Neural progenitor cell (in vitro differentiated cells): ENCODE measurements around the gene TAPBPL. TPM values are rescaled to one million over a fixed set of nuclear protein-coding genes. Genes with fewer than 3 reads are reported as not detected.

Source experiments
- DNase-seq: peaks from one replicate; pipeline ENCODE4 v3.0.0-alpha.2; 2016; ENCODE audit warnings: low spot score
- H2AFZ ChIP-seq: fragments of 200-600 bp; sonication (generic); replicated peaks from 2 replicates; pipeline ENCODE4 v1.6.1; 2016; ENCODE audit warnings: antibody characterized with exemption
- H3F3A ChIP-seq: fragments of 200-600 bp; sonication (generic); 2 replicates; pipeline ENCODE4 v1.6.1; 2016; ENCODE audit warnings: antibody characterized with exemption, low read depth
- H3K27ac ChIP-seq: fragments of 200-600 bp; sonication (generic); 2 replicates; pipeline ENCODE4 v1.5.1; 2016; ENCODE audit warnings: mild to moderate bottlenecking
- H3K27me3 ChIP-seq: fragments of 200-600 bp; sonication (generic); 2 replicates; pipeline ENCODE4 v1.6.1; 2016; ENCODE audit warnings: mild to moderate bottlenecking, moderate library complexity
- H3K36me3 ChIP-seq: fragments of 200-600 bp; sonication (generic); 2 replicates; pipeline ENCODE4 v1.5.1; 2016
- H3K4me1 ChIP-seq: fragments of 200-600 bp; sonication (generic); 2 replicates; pipeline ENCODE4 v1.6.1; 2016; ENCODE audit warnings: mixed run types
- H3K4me2 ChIP-seq: fragments of 200-600 bp; sonication (generic); 2 replicates; pipeline ENCODE4 v1.6.1; 2016
- H3K4me3 ChIP-seq: fragments of 200-600 bp; sonication (generic); 2 replicates; pipeline ENCODE4 v1.5.1; 2016
- H3K79me2 ChIP-seq: fragments of 200-600 bp; sonication (generic); 2 replicates; pipeline ENCODE4 v1.6.1; 2016; ENCODE audit warnings: low read depth
- H3K9ac ChIP-seq: fragments of 200-600 bp; sonication (generic); 2 replicates; pipeline ENCODE4 v1.6.1; 2016
- H3K9me3 ChIP-seq: fragments of 200-600 bp; sonication (generic); 2 replicates; pipeline ENCODE4 v1.5.1; 2016; ENCODE audit warnings: low read depth
- H4K20me1 ChIP-seq: fragments of 200-600 bp; sonication (generic); 2 replicates; pipeline ENCODE4 v1.6.1; 2016; ENCODE audit warnings: low read depth
- H3K27ac Mint-ChIP-seq: 3 replicates; pipeline ENCODE4 v1.8.0; 2021; ENCODE audit warnings: mixed read lengths
- H3K27me3 Mint-ChIP-seq: 2 replicates; pipeline ENCODE4 v1.8.0; 2022; ENCODE audit warnings: low read depth, mild to moderate bottlenecking, inconsistent platforms, moderate library complexity, mixed read lengths; ENCODE audit not compliant: insufficient read depth
- H3K36me3 Mint-ChIP-seq: 3 replicates; pipeline ENCODE4 v1.8.0; 2021; ENCODE audit warnings: mixed read lengths
- H3K4me1 Mint-ChIP-seq: 3 replicates; pipeline ENCODE4 v1.8.0; 2021; ENCODE audit warnings: mixed read lengths
- H3K4me3 Mint-ChIP-seq: 3 replicates; pipeline ENCODE4 v1.8.0; 2021; ENCODE audit warnings: mild to moderate bottlenecking, moderate library complexity, mixed read lengths
- H3K9me3 Mint-ChIP-seq: 3 replicates; pipeline ENCODE4 v1.8.0; 2020; ENCODE audit warnings: mixed read lengths
- CTCF ChIP-seq: fragments of 200-600 bp; sonication (generic); IDR thresholded peaks from 2 replicates; pipeline ENCODE4 v1.5.1; 2017; ENCODE audit warnings: antibody characterized with exemption, mild to moderate bottlenecking
- EZH2 ChIP-seq: fragments of 200-600 bp; sonication (generic); IDR thresholded peaks from 2 replicates; pipeline ENCODE4 v1.6.1; 2017; ENCODE audit warnings: antibody characterized with exemption, mild to moderate bottlenecking, moderate library complexity
- EZH2phosphoT487 ChIP-seq: fragments of 200-600 bp; sonication (generic); IDR thresholded peaks from 2 replicates; pipeline ENCODE4 v1.6.1; 2017; ENCODE audit warnings: antibody characterized with exemption
- total RNA-seq: library from RNA; depleted of rRNA; stranded (reverse); fragments of >200 nt; gene quantifications from 2 replicates; pipeline ENCODE4 v1.2.3, GENCODE V29; 2015; ENCODE audit warnings: low replicate concordance

The TAPBPL gene
- total RNA-seq, 1 donor from 2014 or later: not detected

DNA sequence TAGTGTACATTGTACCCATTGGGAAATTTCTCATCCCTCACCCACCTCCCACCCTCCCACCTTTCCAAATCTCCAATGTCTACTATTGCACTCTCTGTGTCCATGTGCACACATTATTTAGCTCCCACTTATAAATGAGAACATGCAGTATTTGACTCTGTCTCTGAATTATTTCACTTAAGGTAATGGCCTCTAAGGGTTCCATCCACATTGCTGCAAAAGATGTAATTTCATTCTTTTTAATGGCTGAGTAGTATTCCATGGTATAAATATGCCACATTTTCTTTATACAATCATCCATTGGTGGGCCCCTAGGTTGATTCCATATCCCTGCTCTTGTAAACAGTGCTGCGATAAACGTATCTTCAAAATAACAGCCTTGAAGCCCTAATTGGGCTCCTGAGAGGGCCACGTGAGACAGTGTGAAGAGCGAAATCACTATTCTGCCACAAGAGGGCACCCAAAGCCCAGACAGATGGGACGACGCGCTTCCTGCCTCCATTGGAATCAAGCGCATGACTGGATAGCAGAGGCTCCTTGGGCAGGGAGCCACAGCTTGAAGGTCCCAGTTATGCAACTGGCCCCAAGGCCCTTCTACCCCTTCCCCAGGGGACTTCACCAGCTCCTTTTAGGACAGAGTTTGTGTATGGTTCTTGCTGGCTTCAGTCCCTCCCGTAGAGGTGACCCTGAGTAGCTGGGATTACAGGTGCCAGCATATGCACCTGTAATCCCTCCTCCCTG is 28.4 kb upstream of the TAPBPL start:
- no peak overlapping the region for H3K9ac ChIP-seq
- Mint-ChIP-seq H3K27ac (peak overlapping the region; percentile 46), H3K36me3 (no peaks in the 10 kb centered on the region), H3K27me3 (peaks cover 2% of the 10 kb centered on the region), H3K4me3 (no peak overlapping the region), H3K4me1 (peaks cover 13% of the 10 kb centered on the region), H3K9me3 (no peaks in the 10 kb centered on the region)
- no peak overlapping the region for H3K27ac ChIP-seq
- no peak overlapping the region for H3K4me3 ChIP-seq
- no peaks in the 10 kb centered on the region for H3K9me3 ChIP-seq
- no peaks in the 10 kb centered on the region for H4K20me1 ChIP-seq
- H3K79me2 ChIP-seq: no peaks in the 10 kb centered on the region
- no peaks in the 10 kb centered on the region for H3K36me3 ChIP-seq
- no peak overlapping the region for H3K4me2 ChIP-seq
- H3K27me3 ChIP-seq: no peaks in the 10 kb centered on the region
- no peaks in the 10 kb centered on the region for H3K4me1 ChIP-seq
- no peak overlapping the region for H2AFZ ChIP-seq
- H3F3A ChIP-seq: no peaks in the 10 kb centered on the region
- TF ChIP-seq CTCF (peak; percentile 90), EZH2 (no peak)
- peak; percentile 94 for DNase-seq

GRCh38 chr12:6424008-6424347 is 27.9 kb upstream of the TAPBPL start:
- H3K4me3 ChIP-seq: no peak overlapping the region
- DNase-seq: no peak
- peaks cover 13% of the 10 kb centered on the region for H3K4me1 Mint-ChIP-seq
- H4K20me1 ChIP-seq: no peaks in the 10 kb centered on the region
- H3K36me3 Mint-ChIP-seq: no peaks in the 10 kb centered on the region
- H3K9ac ChIP-seq: no peak overlapping the region
- no peaks in the 10 kb centered on the region for H3K79me2 ChIP-seq
- H2AFZ ChIP-seq: no peak overlapping the region
- no peak overlapping the region for H3K4me3 Mint-ChIP-seq
- no peak overlapping the region for H3K4me2 ChIP-seq
- no peaks in the 10 kb centered on the region for H3K27me3 ChIP-seq
- no peak overlapping the region for H3K27ac ChIP-seq
- no peak for TF ChIP-seq CTCF
- TF ChIP-seq EZH2: no peak
- H3K9me3 Mint-ChIP-seq: no peaks in the 10 kb centered on the region
- H3F3A ChIP-seq: no peaks in the 10 kb centered on the region
- no peaks in the 10 kb centered on the region for H3K9me3 ChIP-seq
- no peaks in the 10 kb centered on the region for H3K4me1 ChIP-seq
- no peaks in the 10 kb centered on the region for H3K27me3 Mint-ChIP-seq
- peak overlapping the region; percentile 46 for H3K27ac Mint-ChIP-seq
- H3K36me3 ChIP-seq: no peaks in the 10 kb centered on the region

- no peak for DNase-seq
- Mint-ChIP-seq H3K4me3 (no peak overlapping the region), H3K9me3 (no peaks in the 10 kb centered on the region), H3K4me1 (peaks cover 13% of the 10 kb centered on the region), H3K27me3 (no peaks in the 10 kb centered on the region), H3K36me3 (no peaks in the 10 kb centered on the region), H3K27ac (no peak overlapping the region)
- H2AFZ ChIP-seq: no peak overlapping the region
- H3K9me3 ChIP-seq: no peaks in the 10 kb centered on the region
- H3K9ac ChIP-seq: no peak overlapping the region
- no peak overlapping the region for H3K27ac ChIP-seq
- H3K4me1 ChIP-seq: no peaks in the 10 kb centered on the region
- TF ChIP-seq EZH2: no peak
- no peak for TF ChIP-seq CTCF
- no peak for TF ChIP-seq EZH2phosphoT487
- no peaks in the 10 kb centered on the region for H3F3A ChIP-seq
- no peak overlapping the region for H3K4me3 ChIP-seq
- H3K4me2 ChIP-seq: no peak overlapping the region
- no peaks in the 10 kb centered on the region for H3K36me3 ChIP-seq
- no peaks in the 10 kb centered on the region for H4K20me1 ChIP-seq
- H3K79me2 ChIP-seq: no peaks in the 10 kb centered on the region
- no peaks in the 10 kb centered on the region for H3K27me3 ChIP-seq
Measured at GRCh38 chr12:6424866-6425265, 27.0 kb upstream of the TAPBPL start.
